Loucy (cell line): ENCODE data around the gene ZSCAN2.

Experiments used
- H2AFZ ChIP-seq: fragments of 200-600 bp; sonication (generic); 2 replicates; pipeline ENCODE4 v1.6.0; 2016; ENCODE audit warnings: antibody characterized with exemption, mild to moderate bottlenecking, low read length, moderate library complexity
- H3F3A ChIP-seq: fragments of 200-600 bp; 2 replicates; pipeline ENCODE4 v1.6.0; 2016; ENCODE audit warnings: antibody characterized with exemption, low read depth, mild to moderate bottlenecking
- H3K27me3 ChIP-seq: fragments of 200-600 bp; sonication (generic); 2 replicates; pipeline ENCODE4 v1.6.1; 2014; ENCODE audit warnings: low read length, mild to moderate bottlenecking; ENCODE audit not compliant: insufficient read depth, poor library complexity, severe bottlenecking
- H3K36me3 ChIP-seq: fragments of 200-600 bp; sonication (generic); 2 replicates; pipeline ENCODE4 v1.6.1; 2016; ENCODE audit warnings: low read length; ENCODE audit not compliant: insufficient read depth
- H3K4me1 ChIP-seq: fragments of 200-600 bp; sonication (generic); 2 replicates; pipeline ENCODE4 v1.5.1; 2014; ENCODE audit warnings: low read length, mild to moderate bottlenecking; ENCODE audit not compliant: insufficient read depth, poor library complexity, severe bottlenecking
- H3K4me2 ChIP-seq: fragments of 200-600 bp; sonication (generic); 2 replicates; pipeline ENCODE4 v1.6.0; 2014; ENCODE audit warnings: antibody characterized with exemption, low read length, low read depth, mild to moderate bottlenecking; ENCODE audit not compliant: poor library complexity, severe bottlenecking
- H3K4me3 ChIP-seq: fragments of 200-600 bp; sonication (generic); 2 replicates; pipeline ENCODE4 v1.5.1; 2014; ENCODE audit warnings: low read length, mild to moderate bottlenecking, mixed read lengths; ENCODE audit not compliant: poor library complexity, severe bottlenecking
- H3K79me2 ChIP-seq: fragments of 200-600 bp; sonication (generic); 2 replicates; pipeline ENCODE4 v1.6.1; 2014; ENCODE audit warnings: low read length; ENCODE audit not compliant: insufficient read depth
- H3K9ac ChIP-seq: fragments of 200-600 bp; sonication (generic); 2 replicates; pipeline ENCODE4 v1.6.0; 2014; ENCODE audit warnings: mild to moderate bottlenecking, low read depth, low read length, moderate library complexity; ENCODE audit not compliant: poor library complexity, severe bottlenecking
- H3K9me2 ChIP-seq: fragments of 200-600 bp; sonication (generic); replicated peaks from 2 replicates; pipeline ENCODE4 v1.6.1; 2016; ENCODE audit warnings: low read depth, low read length, mixed read lengths
- H3K9me3 ChIP-seq: fragments of 200-600 bp; sonication (generic); 2 replicates; pipeline ENCODE4 v1.6.1; 2014; ENCODE audit warnings: mild to moderate bottlenecking, antibody characterized with exemption, low read length, low read depth; ENCODE audit not compliant: insufficient read depth
- H4K20me1 ChIP-seq: fragments of 200-600 bp; sonication (generic); 2 replicates; pipeline ENCODE4 v1.6.0; 2014; ENCODE audit warnings: antibody characterized with exemption, low read length, mild to moderate bottlenecking; ENCODE audit not compliant: insufficient read depth, poor library complexity, severe bottlenecking
- EZH2phosphoT487 ChIP-seq: fragments of 200-600 bp; IDR thresholded peaks from 2 replicates; pipeline ENCODE4 v1.6.1; 2018; ENCODE audit warnings: antibody characterized with exemption, mild to moderate bottlenecking, moderate library complexity, borderline replicate concordance
- TF ChIP-seq, protein P1 (sequence below): fragments of 200-600 bp; sonication (generic); conservative IDR thresholded peaks from 2 replicates; pipeline ENCODE4 v1.5.1; 2014; ENCODE audit warnings: mild to moderate bottlenecking, antibody characterized with exemption, low read length

Gene ZSCAN2

DNA sequence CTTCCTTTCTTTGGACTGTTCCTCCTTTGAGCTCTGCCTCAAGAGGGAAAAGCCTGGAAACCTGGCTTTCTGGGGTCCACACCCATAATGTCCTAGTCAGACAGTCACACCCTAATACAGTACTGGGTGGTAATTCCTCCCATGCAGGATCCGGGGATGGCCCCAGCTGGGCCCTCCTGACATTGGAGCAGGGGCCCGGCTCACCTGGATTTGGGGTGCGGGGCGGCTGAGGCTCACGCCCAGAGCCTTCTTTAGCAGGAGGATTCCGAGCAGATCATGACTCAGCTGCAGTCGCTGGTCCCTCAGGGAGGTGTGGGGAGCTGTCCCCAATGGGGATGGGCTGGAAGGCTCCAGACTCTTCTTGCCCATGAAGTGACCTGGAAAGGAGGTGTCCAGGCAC lies 56.2 kb downstream of the ZSCAN2 start:
- H3K4me2 ChIP-seq = no peak overlapping the region
- H2AFZ ChIP-seq = no peak overlapping the region
- H3F3A ChIP-seq = no peaks in the 10 kb centered on the region
- H4K20me1 ChIP-seq = no peaks in the 10 kb centered on the region
- H3K27me3 ChIP-seq = no peaks in the 10 kb centered on the region
- H3K9ac ChIP-seq = no peak overlapping the region
- H3K9me3 ChIP-seq = no peaks in the 10 kb centered on the region
- TF ChIP-seq, protein P1, sequence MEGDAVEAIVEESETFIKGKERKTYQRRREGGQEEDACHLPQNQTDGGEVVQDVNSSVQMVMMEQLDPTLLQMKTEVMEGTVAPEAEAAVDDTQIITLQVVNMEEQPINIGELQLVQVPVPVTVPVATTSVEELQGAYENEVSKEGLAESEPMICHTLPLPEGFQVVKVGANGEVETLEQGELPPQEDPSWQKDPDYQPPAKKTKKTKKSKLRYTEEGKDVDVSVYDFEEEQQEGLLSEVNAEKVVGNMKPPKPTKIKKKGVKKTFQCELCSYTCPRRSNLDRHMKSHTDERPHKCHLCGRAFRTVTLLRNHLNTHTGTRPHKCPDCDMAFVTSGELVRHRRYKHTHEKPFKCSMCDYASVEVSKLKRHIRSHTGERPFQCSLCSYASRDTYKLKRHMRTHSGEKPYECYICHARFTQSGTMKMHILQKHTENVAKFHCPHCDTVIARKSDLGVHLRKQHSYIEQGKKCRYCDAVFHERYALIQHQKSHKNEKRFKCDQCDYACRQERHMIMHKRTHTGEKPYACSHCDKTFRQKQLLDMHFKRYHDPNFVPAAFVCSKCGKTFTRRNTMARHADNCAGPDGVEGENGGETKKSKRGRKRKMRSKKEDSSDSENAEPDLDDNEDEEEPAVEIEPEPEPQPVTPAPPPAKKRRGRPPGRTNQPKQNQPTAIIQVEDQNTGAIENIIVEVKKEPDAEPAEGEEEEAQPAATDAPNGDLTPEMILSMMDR = no peak
- no peak for TF ChIP-seq EZH2phosphoT487
- no peaks in the 10 kb centered on the region for H3K36me3 ChIP-seq
- H3K79me2 ChIP-seq = peaks cover 19% of the 10 kb centered on the region
- no peaks in the 10 kb centered on the region for H3K9me2 ChIP-seq
- peaks cover 26% of the 10 kb centered on the region for H3K4me1 ChIP-seq
- no peak overlapping the region for H3K4me3 ChIP-seq

DNA sequence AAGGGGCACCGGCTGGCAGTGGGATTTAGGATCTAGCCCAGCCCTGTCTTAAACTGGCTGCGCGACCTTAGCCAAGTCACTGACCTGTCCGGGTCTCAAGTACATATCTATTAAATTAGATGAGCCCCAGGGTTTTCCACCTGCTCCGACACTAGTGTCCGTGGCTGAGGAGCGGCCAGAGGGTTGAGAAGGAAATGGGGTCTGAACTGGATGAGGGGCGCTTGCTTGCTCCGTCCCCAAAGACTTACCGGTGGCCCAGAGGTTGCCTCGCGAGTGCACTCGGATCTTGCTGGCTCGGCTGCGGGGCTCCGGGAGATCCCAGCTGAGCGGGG lies 56.9 kb downstream of the ZSCAN2 start:
- Histone ChIP-seq H3K4me3 (peak overlapping the region; percentile 65), H2AFZ (peak overlapping the region; percentile 53; the same call in 1 of the 2 replicates), H3K9me2 (no peaks in the 10 kb centered on the region), H3K36me3 (no peaks in the 10 kb centered on the region), H3F3A (no peaks in the 10 kb centered on the region), H3K4me2 (peak overlapping the region; percentile 70), H3K27me3 (no peaks in the 10 kb centered on the region), H3K79me2 (peaks cover 12% of the 10 kb centered on the region), H4K20me1 (no peaks in the 10 kb centered on the region), H3K9me3 (no peaks in the 10 kb centered on the region), H3K9ac (peak overlapping the region; percentile 48), H3K4me1 (peaks cover 22% of the 10 kb centered on the region)
- TF ChIP-seq EZH2phosphoT487 = no peak
- TF ChIP-seq, protein P1 = no peak

DNA sequence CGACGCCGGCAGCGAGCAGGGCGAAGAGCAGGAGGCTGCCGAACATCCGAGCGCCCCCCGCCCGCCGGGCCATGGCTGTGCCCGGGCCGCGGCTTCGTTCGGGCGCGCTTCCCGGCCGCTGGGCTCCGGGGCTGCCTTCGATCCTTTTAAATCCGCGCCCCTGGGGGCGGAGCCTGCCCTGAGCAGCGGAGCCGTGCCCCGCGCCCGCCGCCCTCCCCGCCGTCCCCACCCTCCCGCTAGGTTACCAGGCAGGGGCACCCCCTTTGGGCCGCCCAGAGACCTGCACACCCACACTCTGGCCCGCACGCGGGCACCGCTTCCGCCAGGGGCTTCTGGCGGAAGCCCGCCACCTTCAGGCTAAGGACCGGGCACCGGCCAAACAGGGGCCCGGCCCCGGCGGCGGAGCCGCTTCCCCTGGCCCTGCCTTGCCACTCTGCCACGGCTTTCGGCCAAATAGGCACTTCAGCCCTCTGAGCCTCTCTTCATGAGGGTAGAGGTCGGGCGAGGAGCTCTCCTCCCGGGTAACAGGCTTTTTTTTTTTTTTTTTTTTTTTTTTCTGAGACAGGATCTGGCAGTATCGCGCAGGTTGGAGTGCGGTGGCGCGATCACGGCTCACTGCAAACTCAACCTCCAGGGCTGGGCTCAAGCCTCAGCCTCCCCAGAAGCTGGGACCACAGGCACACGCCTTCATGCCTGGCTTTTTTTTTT lies 57.4 kb downstream of the ZSCAN2 start, which contains the start of gene NMB:
TSS of gene NMB (minus strand) at position 120 of the 708 bp plus-strand sequence. CDS start at position 73, 47 bp downstream.
- peak within 1 kb of the TSS; percentile 65 for H3K4me3 ChIP-seq
- peak within 1 kb of the TSS; percentile 70 for H3K4me2 ChIP-seq
- H3K9me2 ChIP-seq = no peaks in the 10 kb centered on the region
- H3K4me1 ChIP-seq = peaks cover 17% of the 10 kb centered on the region
- no peaks in the 10 kb centered on the region for H3F3A ChIP-seq
- peaks cover 7% of the 10 kb centered on the region for H3K79me2 ChIP-seq
- H4K20me1 ChIP-seq = no peaks in the 10 kb centered on the region
- H3K9ac ChIP-seq = peak within 1 kb of the TSS; percentile 63
- H3K36me3 ChIP-seq = no peaks in the 10 kb centered on the region
- TF ChIP-seq EZH2phosphoT487 = no peak
- TF ChIP-seq, protein P1 = peak; percentile 53
- peak within 1 kb of the TSS; percentile 74 for H2AFZ ChIP-seq
- H3K27me3 ChIP-seq = no peaks in the 10 kb centered on the region
- no peaks in the 10 kb centered on the region for H3K9me3 ChIP-seq
